Measurements from ENCODE around the gene C10orf90.

DNA sequence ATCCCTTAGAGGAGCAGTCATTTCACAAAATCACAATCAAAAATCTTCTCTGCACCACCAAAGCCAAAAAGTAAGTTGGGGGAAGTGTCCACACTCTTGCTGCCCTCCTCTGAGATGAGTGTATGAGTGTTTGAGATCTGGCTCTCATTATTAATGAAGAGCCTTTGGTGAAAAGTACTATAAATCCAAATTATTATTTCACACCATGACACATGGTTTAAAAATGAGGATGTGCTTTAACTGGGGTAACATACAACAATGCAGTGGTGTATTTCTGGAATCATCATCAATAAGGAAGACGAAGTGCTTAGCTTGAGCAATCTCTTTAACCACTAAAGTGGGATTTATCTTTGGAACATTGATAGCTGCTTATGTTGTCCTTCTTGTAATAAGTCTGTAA lies 168.1 kb downstream of the C10orf90 start:
- no peak for TF ChIP-seq FOXM1 (IDR thresholded peaks at IDR 0.05; ENCODE audit: borderline replicate concordance)
- no peak for TF ChIP-seq SP1 (IDR thresholded peaks at IDR 0.05)
- TF ChIP-seq ZNF384 (IDR thresholded peaks at IDR 0.05) = no peak
- TF ChIP-seq FOXK2 (IDR thresholded peaks at IDR 0.05) = no peak
- no peak for TF ChIP-seq BHLHE40 (IDR thresholded peaks at IDR 0.05; ENCODE audit: borderline replicate concordance)
- no peak for TF ChIP-seq SUZ12 (IDR thresholded peaks at IDR 0.05)
- no peak for TF ChIP-seq TARDBP (IDR thresholded peaks at IDR 0.05)
- no peak for TF ChIP-seq CTBP1 (IDR thresholded peaks at IDR 0.05; ENCODE audit: borderline replicate concordance)

Measured in HEK293T (cell line).